HepG2 (cell line): ENCODE data around the gene ABCC8. TPM values are rescaled to one million over a fixed set of nuclear protein-coding genes. Genes with fewer than 3 reads are reported as not detected.

ENCODE experiments used
- EZH2 ChIP-seq: conservative IDR thresholded peaks from 2 replicates; pipeline ENCODE4 v1.6.1; 2012; ENCODE audit warnings: mild to moderate bottlenecking, low read depth, low read length, moderate library complexity
- FOXO1 ChIP-seq: sonication (generic); formaldehyde crosslinking; IDR thresholded peaks from 2 replicates; pipeline ENCODE4 v1.4.0; 2020; ENCODE audit warnings: missing genetic modification reagents
- GATA4 ChIP-seq: sonication (generic); IDR thresholded peaks from 2 replicates; pipeline ENCODE4 v1.6.1; 2016; ENCODE audit warnings: antibody characterized with exemption, low read depth, borderline replicate concordance
- MAFG ChIP-seq: sonication (generic); formaldehyde crosslinking; IDR thresholded peaks from 2 replicates; pipeline ENCODE4 v1.5.1; 2020; ENCODE audit warnings: mild to moderate bottlenecking, missing genetic modification reagents
- MIXL1 ChIP-seq: IDR thresholded peaks from 2 replicates; pipeline ENCODE4 v1.6.1; 2016
- SCMH1 ChIP-seq: sonication (generic); formaldehyde crosslinking; IDR thresholded peaks from 2 replicates; pipeline ENCODE4 v1.9.0; 2021; ENCODE audit warnings: missing genetic modification reagents, mild to moderate bottlenecking, borderline replicate concordance
- SNAPC4 ChIP-seq: sonication (generic); formaldehyde crosslinking; IDR thresholded peaks from 2 replicates; pipeline ENCODE4 v1.4.0; 2020; ENCODE audit warnings: mild to moderate bottlenecking, missing genetic modification reagents
- UBTF ChIP-seq: sonication (generic); formaldehyde crosslinking; IDR thresholded peaks from 2 replicates; pipeline ENCODE4 v1.4.0; 2020; ENCODE audit warnings: mild to moderate bottlenecking, missing genetic modification reagents
- ZBED4 ChIP-seq: sonication (generic); formaldehyde crosslinking; IDR thresholded peaks from 2 replicates; pipeline ENCODE4 v1.4.0; 2020; ENCODE audit warnings: missing genetic modification reagents, borderline replicate concordance
- ZNF83 ChIP-seq: sonication (generic); formaldehyde crosslinking; IDR thresholded peaks from 2 replicates; pipeline ENCODE4 v1.4.0; 2020; ENCODE audit warnings: missing genetic modification reagents, mild to moderate bottlenecking, borderline replicate concordance
- ZUFSP ChIP-seq: sonication (generic); formaldehyde crosslinking; IDR thresholded peaks from 2 replicates; pipeline ENCODE4 v1.9.0; 2021; ENCODE audit warnings: missing genetic modification reagents, mild to moderate bottlenecking, borderline replicate concordance
- polyA plus RNA-seq, 8 experiments: library from polyadenylated mRNA; depleted of rRNA in 3 of 8; stranded (reverse) in 7 of 8; unstranded in 1 of 8; fragments of >200 nt; fragmentation: Illumina TruSeq in 4 of 8; extraction: Trizol in 4 of 8; gene quantifications; 2 replicates each; pipeline versions ENCODE4 v1.2.1 to v1.2.3, GENCODE V29; 2011 to 2016; ENCODE audit warnings: low read depth in 4 of 8, missing spikeins in 1 of 8, mixed read lengths in 1 of 8; ENCODE audit not compliant: insufficient read depth in 1 of 8
- total RNA-seq, 5 experiments: library from RNA; depleted of rRNA; stranded (reverse); fragments of >200 nt; fragmentation: Illumina TruSeq; extraction: Trizol; gene quantifications; 2 replicates each; pipeline ENCODE4 v1.2.3, GENCODE V29; 2016; ENCODE audit warnings: low read depth in 1 of 5
- TF ChIP-seq, protein P1 (sequence below): sonication (generic); formaldehyde crosslinking; IDR thresholded peaks from 2 replicates; pipeline ENCODE4 v1.4.0; 2020; ENCODE audit warnings: missing genetic modification reagents
- TF ChIP-seq, protein P2 (sequence below): sonication (generic); formaldehyde crosslinking; IDR thresholded peaks from 2 replicates; pipeline ENCODE4 v1.4.0; 2020; ENCODE audit warnings: missing genetic modification reagents; ENCODE audit errors: not compliant biosample characterization

ABCC8 gene
- total and polyA plus RNA-seq, 2 of the 13 experiments (the other 11 are each of a cell fraction or from before 2014, with no cell fraction given) = not detected

DNA sequence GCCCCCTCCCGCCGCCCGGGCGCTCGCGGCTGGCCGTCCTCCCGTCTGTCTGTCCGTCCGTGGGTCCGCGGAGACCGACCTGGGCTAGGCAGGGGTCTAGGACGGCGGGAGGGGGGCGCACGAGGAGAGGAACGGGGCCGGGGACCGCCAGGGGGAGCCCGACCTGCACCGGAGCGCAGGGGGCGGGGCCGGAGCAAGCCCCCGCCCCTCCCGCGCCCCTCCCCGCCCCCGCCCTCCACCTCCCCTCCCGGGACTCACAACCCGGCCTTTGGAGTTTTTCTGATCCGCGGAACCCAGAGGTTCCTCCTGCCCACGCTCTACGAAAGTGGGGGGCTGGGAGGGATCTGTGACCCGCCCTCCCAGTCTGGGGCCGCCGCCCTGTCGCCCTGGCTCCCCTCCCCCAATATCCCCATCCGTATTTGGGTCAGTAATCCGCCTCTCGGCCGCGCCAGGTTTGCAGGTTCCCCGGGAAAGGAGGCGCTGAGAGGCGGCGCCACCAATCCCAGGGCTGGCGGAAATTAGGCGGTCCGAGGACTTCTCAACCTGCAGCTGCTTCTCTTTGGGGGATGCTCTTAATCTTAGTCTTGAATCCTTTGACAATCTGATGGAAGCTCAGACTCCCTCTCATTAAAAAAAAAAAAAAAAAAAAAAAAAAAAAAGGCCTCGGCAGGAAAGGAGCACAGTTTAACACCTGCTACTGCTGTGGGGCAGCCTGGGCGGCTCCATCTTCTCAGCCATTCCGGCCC lies 87.3 kb downstream of the ABCC8 start (continued):
- TF ChIP-seq SNAPC4 (no peak), MIXL1 (CRISPR knock-in tag) (0 out of 2 replicates have a peak, but pooled peaks have one; percentile 16), UBTF (CRISPR knock-in tag) (peak; percentile 42; the same call in 1 of the 2 replicates), EZH2 (no peak), SCMH1 (CRISPR knock-in tag) (no peak), ZBED4 (0 out of 2 replicates have a peak, but pooled peaks have one; percentile 21), ZNF83 (no peak), ZUFSP (CRISPR knock-in tag) (no peak), MAFG (CRISPR knock-in tag) (no peak), FOXO1 (CRISPR knock-in tag) (no peak), GATA4 (no peak)
- TF ChIP-seq, protein P1, sequence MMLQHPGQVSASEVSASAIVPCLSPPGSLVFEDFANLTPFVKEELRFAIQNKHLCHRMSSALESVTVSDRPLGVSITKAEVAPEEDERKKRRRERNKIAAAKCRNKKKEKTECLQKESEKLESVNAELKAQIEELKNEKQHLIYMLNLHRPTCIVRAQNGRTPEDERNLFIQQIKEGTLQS (CRISPR knock-in tag) = no peak
- TF ChIP-seq, protein P2, sequence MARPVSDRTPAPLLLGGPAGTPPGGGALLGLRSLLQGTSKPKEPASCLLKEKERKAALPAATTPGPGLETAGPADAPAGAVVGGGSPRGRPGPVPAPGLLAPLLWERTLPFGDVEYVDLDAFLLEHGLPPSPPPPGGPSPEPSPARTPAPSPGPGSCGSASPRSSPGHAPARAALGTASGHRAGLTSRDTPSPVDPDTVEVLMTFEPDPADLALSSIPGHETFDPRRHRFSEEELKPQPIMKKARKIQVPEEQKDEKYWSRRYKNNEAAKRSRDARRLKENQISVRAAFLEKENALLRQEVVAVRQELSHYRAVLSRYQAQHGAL = no peak
